ENCODE data around the gene JAGN1.

- TF ChIP-seq SP1 (IDR thresholded peaks at IDR 0.05) (no peak), ARNT (IDR thresholded peaks at IDR 0.05) (no peak), SUZ12 (IDR thresholded peaks at IDR 0.05) (no peak), TARDBP (IDR thresholded peaks at IDR 0.05) (no peak), ZNF384 (IDR thresholded peaks at IDR 0.05) (no peak), BHLHE40 (IDR thresholded peaks at IDR 0.05; ENCODE audit: borderline replicate concordance) (no peak), FOXK2 (IDR thresholded peaks at IDR 0.05) (no peak), ELF4 (IDR thresholded peaks at IDR 0.05) (no peak), NFRKB (IDR thresholded peaks at IDR 0.05) (no peak), FOXA1 (IDR thresholded peaks at IDR 0.05) (no peak), HDGF (IDR thresholded peaks at IDR 0.05; ENCODE audit: borderline replicate concordance) (no peak), FOXM1 (IDR thresholded peaks at IDR 0.05; ENCODE audit: borderline replicate concordance) (no peak), LEF1 (IDR thresholded peaks at IDR 0.05; ENCODE audit: borderline replicate concordance) (no peak)
- TF ChIP-seq, protein P1, sequence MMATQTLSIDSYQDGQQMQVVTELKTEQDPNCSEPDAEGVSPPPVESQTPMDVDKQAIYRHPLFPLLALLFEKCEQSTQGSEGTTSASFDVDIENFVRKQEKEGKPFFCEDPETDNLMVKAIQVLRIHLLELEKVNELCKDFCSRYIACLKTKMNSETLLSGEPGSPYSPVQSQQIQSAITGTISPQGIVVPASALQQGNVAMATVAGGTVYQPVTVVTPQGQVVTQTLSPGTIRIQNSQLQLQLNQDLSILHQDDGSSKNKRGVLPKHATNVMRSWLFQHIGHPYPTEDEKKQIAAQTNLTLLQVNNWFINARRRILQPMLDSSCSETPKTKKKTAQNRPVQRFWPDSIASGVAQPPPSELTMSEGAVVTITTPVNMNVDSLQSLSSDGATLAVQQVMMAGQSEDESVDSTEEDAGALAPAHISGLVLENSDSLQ (IDR thresholded peaks at IDR 0.05) = no peak
These were observed 1.0 kb upstream of the JAGN1 start for GRCh38 chr3:9889405-9889804.

Measured in HEK293T (cell line).